HPDE6-E6E7 (cell line): ENCODE results near the gene OR52K2.
"Not testable (repeated sequence)": the region's sequence is repeated elsewhere in the genome, so short reads cannot be mapped to it uniquely, and the experiment has no call there.

ENCODE experiments used
- DNase-seq: peaks from one replicate; pipeline ENCODE4 v3.0.0; 2011; ENCODE audit warnings: missing footprints; ENCODE audit errors: extremely low spot score

Gene OR52K2

DNA sequence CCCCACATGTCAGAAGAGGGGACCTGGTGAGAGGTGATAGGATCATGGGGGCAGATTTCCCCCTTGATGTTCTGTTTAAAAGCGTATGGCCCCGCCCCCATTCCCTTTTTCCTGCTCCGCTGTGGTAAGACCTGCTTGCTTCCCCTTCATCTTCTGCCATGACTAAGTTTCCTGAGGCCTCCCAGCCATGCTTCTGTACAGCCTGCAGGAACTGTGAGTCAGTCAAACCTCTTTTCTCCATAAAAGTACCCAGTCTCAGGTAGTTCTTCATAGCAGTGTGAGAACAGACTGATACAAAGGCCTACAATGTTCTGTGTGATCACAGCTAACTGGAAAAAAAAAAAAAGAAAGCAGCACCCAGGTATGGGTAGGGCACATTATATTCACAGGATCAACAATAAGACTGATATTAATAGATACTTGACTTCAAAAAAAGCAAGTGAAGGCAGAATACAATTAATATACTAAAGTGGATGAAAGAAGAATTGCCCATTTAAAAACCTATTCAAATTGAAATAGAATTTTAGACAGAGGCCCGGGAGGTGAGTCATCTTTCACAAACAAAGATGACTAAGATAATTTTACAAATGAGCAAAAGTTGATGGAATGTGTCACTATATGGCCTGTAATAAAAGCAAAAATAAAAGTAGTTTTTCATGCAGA, 31.6 kb downstream of the OR52K2 start:
- DNase-seq = peak; percentile 8

DNA sequence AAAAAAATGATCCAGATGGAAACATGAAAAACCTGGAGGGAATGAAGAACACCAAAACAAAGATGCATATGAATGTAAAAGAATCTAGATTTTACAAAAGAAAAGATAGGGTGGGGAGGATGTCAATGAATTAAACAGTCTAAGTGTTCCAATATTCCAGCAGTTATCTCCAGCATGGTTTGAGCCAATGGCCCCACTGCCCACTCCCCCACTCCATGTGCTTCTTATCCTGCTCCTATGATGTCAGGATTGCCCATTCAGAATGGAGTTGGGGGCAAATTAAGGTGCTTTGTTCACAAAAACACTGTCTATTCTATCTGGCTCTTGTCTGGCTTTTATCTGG, 32.1 kb downstream of the OR52K2 start:
- no peak for DNase-seq

DNA sequence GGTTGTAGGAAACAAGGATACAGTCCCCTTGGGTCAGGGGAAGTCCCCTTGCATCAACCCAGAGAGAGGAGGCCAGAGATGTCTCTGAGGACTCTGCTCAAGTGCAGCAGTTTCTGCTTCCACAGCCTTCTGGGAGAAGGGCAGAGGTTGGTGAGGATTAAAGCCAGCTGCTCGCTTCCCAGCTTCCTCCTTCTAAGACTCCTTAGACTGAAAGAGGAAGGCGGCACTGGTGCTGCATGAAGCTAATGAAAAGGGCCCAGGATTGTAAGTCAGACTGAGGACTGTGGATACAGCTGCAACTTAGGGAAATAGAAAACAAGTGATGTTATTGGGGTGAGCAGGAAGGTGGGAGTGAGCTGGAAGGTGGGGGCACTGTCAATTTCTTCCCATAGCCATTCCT, 33.4 kb downstream of the OR52K2 start, which contains the start of gene OR52K1:
OR52K1 (plus strand) TSS at position 202 of the 400 bp plus-strand sequence. CDS start 6,255 bp downstream, outside the sequence.
- no peak for DNase-seq

DNA sequence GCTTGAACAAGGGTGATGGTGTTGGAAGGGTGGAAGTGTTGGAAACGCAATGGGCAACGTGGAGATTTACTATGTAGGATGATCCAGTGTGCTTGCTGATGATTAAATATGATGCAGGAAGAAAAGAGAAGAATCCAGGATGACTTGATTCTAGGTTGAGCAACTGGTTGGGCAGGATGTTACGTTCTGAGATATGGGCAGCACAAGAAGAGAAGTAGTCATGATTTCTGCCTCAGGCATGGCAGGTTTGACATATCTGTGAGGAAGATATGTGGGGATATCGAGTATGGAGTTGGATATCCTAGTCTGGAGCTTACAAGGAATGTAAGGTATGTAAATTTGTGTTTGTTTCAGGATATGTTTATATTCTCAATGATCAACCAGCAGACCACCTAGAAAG, 35.2 kb downstream of the OR52K2 start:
- no peak for DNase-seq

DNA sequence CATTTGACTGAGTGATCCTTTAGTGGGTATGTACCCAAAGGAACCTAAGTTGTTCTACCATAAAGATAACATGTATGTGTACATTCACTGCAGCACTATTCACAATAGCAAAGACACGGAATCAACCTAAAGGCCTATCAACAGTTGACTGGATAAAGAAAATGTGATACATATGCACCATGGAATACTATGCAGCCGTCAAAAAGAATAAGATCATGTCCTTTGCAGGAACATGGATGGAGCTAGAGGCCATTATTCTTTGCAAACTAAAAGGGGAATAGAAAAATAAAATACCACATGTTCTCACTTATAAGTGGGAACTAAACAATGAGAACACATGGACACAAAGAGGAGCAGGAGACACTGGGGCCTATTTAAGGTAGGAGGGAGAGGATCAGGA, 42.3 kb downstream of the OR52K2 start:
- not testable (repeated sequence) for DNase-seq

DNA sequence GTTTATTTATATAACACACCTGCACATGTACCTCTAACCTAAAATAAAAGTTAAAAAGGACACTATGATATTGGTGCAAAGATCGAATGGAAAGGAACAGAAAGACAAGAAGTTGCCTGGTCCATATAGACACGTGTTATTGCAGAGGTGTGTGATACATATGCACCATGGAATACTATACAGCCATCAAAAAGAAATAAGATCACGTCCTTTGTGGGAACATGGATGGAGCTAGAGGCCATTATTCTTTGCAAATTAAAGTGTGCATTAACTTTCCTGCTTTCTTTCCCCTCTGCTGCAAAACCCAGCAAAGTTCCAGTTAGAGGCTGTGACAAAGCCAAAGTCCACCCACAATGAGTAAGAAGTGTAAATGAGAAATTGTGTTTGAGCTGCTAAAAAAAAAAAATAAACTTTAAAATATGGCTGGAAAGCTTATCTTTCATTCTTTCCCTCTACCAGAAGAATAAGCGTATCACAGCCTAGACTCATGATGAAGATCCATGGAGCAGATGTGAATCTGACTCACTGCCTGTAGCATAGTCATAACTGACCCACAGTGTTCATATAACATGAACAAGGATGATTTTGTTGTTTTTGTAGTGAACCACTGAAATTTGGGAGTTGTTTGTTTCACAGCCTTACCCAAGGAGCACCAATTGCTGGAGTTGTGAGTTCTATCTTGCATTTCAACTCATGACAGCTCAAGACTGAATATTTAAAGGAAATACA, 42.9 kb downstream of the OR52K2 start:
- no peak for DNase-seq

DNA sequence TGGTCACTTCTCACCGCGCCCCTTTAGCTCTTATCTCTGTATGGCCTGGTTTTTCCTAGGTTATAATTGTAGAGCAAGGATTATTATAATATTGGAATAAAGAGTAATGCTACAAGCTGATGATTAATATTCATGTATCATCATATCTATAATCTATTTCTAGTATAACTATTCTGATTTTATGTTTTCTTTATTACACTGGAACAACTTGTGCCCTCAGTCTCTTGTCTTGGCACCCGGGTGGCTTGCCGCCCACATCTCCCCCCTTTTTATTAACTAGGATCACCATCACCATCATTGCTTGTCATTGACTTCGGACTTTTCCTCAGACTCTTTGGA, 44.4 kb downstream of the OR52K2 start:
- DNase-seq = no peak

DNA sequence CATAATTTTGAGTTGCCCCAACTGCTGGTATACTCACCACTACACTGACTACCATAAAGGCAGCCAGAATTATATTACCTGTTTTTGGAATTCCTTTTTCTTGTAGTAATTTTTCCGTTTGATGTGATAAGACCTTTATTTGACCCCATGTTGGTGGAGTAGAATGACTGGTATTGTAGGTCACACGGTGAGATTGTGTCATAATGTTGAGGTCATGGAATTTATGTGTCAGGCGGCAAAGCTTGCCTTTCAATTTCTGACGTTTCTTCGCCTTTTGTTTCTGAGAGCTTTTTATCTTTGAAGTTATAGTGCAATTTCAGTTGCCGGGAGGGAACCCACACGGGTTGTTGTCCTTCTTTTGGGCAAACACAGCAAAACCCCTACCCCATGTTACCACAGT, 46.4 kb downstream of the OR52K2 start:
- no peak for DNase-seq

DNA sequence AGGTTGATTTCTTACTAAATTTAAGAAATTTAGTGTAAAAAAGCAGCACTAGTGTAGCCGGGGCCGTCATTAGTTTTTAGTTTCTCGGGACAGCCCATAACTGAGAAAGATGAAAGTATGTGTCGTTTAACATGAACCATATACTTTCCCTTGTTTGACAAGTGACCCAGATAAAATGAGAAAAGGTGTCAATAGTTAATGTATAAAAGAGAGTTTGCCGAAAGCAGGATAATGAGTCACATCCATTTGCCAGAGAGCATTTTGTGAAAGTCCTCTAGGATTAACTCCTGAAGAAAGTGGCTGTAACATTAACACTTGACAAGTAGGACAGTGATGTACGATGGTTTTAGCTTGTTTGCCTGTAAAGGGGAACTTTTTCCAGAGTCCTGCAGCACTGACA, 46.9 kb downstream of the OR52K2 start:
- no peak for DNase-seq

DNA sequence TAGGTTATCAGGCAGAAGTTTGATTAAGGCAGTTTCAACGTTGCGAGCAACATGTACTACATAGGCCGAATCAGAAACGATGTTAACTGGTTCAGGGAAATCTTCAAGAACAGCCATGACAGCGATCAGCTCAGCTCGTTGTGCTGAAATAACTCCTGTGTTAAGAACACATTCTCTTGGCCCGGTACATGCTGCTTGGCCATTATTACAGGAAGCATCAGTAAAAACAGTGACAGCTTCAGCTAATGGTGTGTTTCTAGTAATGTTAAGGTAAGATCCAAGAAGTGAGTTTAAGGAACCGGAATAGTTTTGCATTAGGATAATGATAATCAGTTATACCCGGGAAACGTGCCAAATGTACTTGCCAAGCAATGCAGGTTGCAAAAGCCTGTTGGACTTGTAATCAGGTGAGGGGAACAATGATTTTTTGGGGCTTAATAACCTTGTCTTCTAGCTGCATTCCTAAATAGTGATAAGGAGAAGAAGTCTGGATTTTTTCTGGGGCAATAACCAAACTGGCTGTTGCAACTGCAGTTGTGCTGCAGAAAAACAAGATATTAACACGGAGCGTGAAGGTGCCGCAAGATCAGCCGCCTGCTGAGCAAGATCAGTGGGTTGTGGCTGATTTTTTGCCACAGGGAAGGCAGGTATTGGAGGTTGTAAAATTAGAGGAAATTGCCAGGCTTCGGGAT, 47.6 kb downstream of the OR52K2 start:
- DNase-seq = no peak
